Measurements from ENCODE around the gene PTPRCAP. TPM values are rescaled to one million over a fixed set of nuclear protein-coding genes. Genes with fewer than 3 reads are reported as not detected.
A peak's percentile ranks its signal among the peaks of the same experiment; 100 is the strongest.

Gene PTPRCAP
- total RNA-seq, 6 donors from 2014 or later: 12.8 to 34.0 (median 18.0) TPM

DNA sequence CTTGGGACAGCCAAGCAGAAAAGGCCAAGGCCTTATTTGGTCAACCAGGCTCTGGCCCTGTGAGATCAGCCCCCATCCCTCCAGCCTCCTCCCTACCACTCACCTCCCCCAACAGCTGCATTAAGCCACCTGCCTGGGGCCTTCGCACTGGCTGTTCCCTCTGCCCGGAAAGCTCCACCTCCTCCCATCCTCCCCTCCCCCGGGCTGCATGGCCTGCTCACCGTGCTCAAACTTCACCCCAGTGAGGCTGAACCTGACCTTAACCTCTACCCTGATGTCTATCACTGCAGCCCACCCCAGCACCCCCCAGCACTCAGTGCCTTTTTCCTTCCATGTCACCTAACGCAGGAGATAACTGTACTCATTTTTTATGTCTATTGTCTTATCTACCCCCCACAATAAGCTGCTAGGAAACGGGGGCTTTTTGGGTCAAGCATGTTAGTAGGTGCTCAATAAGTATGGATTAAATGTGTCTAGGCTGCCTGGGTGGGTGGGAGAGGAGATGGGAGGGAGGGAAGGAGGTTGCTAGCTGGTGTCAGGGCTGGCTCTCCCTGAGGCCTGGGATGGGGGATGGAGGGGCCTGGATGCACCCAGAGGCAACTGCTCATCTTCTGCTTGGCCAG lies 912 bp downstream of the PTPRCAP start:
- 44 to 60% methylated on average over 6 of the region's 6 CpGs for WGBS, 2 donors
- TF ChIP-seq EP300 (IDR thresholded peaks at IDR 0.05): no peak
- TF ChIP-seq, protein P1, sequence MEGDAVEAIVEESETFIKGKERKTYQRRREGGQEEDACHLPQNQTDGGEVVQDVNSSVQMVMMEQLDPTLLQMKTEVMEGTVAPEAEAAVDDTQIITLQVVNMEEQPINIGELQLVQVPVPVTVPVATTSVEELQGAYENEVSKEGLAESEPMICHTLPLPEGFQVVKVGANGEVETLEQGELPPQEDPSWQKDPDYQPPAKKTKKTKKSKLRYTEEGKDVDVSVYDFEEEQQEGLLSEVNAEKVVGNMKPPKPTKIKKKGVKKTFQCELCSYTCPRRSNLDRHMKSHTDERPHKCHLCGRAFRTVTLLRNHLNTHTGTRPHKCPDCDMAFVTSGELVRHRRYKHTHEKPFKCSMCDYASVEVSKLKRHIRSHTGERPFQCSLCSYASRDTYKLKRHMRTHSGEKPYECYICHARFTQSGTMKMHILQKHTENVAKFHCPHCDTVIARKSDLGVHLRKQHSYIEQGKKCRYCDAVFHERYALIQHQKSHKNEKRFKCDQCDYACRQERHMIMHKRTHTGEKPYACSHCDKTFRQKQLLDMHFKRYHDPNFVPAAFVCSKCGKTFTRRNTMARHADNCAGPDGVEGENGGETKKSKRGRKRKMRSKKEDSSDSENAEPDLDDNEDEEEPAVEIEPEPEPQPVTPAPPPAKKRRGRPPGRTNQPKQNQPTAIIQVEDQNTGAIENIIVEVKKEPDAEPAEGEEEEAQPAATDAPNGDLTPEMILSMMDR (IDR thresholded peaks at IDR 0.05): no peak
- no peak for TF ChIP-seq POLR2A (IDR thresholded peaks at IDR 0.05)
- TF ChIP-seq POLR2AphosphoS5 (IDR thresholded peaks at IDR 0.05): no peak
- Histone ChIP-seq H3K27ac (peak overlapping the region in 3 of 4 donors; percentile 17 to 74 (median 52)), H3K36me3 (peaks cover 4 to 90% (median 80%) of the 10 kb centered on the region in 4 donors), H3K9me3 (no peaks in the 10 kb centered on the region), H3K27me3 (no peaks in the 10 kb centered on the region), H3K4me3 (peak overlapping the region in 3 of 4 donors; percentile 33 to 42 (median 40)), H3K4me1 (peaks cover 7 to 42% (median 14%) of the 10 kb centered on the region in 4 donors)
- ATAC-seq (ENCODE audit: low FRiP score in 2 of 2) (no peak), DNase-seq (no peak)

DNA sequence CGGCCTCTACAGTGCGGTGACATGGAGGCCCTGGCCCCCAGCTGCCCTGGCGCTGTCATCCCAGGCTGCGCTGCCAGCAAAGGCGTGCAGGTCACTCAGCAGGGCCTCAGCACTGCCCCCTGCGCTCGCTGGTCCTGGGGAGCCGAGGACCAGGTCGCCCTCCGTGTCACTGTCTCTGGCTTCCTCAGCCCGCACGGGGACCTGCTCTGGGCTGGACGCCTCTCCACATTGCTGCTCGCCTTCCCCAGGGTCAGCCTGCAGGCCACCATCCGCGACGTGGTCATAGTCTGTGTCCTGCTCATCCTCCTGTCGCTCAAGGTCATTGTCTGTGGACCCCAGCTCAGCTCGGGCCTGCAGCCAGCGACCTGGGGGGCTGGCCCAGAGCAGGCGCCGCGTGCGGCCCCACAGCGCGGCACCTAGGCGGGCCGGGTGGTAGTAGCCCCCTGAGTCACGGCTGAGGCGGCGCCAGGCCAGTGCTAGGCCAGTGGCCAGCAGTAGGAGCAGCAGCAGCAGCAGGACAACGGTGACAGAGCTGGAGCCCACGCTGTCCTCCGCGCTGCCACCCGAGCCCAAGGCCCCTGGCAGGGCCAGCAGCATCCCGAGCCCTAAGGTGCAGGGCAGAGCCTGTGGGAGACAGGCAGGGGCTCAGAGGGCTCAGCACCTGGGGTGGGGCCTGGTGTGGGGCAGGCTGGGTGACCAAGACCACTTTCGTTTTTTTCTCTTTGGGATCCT lies 1.6 kb downstream of the PTPRCAP start:
- Histone ChIP-seq H3K9me3 (no peaks in the 10 kb centered on the region), H3K27me3 (no peaks in the 10 kb centered on the region), H3K27ac (peak overlapping the region in 2 of 4 donors; percentile 27 to 52), H3K4me1 (peaks cover 7 to 36% (median 11%) of the 10 kb centered on the region in 4 donors), H3K36me3 (peaks cover 4 to 90% (median 79%) of the 10 kb centered on the region in 4 donors), H3K4me3 (peak overlapping the region in 3 of 4 donors; percentile 33 to 42 (median 40))
- WGBS, 2 donors: 80 to 91% methylated on average over 2 to 32 of the region's 38 CpGs
- peak in 1 of 2 donors; percentile 84 for DNase-seq
- ATAC-seq (ENCODE audit: low FRiP score in 2 of 2): no peak
- TF ChIP-seq, protein P1 (IDR thresholded peaks at IDR 0.05): no peak
- TF ChIP-seq POLR2A (IDR thresholded peaks at IDR 0.05) (no peak), EP300 (IDR thresholded peaks at IDR 0.05) (no peak), POLR2AphosphoS5 (IDR thresholded peaks at IDR 0.05) (no peak)

DNA sequence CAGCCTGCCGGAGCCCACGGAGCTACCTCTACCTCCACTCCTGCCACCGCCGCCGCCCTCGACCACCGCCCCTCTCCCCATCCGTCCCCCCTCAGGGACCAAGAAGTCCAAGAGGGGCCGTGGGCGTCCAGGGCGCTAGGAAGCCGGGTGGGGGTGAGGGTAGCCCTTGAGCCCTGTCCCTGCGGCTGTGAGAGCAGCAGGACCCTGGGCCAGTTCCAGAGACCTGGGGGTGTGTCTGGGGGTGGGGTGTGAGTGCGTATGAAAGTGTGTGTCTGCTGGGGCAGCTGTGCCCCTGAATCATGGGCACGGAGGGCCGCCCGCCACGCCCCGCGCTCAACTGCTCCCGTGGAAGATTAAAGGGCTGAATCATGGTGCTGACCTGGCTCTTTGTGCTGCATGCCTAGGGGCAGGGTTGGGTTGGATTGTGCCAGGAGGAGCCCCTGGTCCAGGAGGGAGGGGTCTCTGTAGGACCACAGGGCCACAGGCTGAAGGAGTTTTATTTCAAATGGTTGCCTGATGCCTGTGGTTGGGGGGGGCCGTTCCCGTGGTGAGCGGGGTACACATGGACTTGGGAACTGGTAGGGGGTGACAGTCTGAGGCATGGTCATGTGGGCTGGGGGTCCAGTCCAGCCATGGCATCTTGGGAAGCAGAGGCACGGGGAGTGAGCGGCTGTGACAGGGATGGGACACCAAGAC lies 2.3 kb downstream of the PTPRCAP start:
- TF ChIP-seq, protein P1 (IDR thresholded peaks at IDR 0.05): no peak
- TF ChIP-seq EP300 (IDR thresholded peaks at IDR 0.05): no peak
- TF ChIP-seq POLR2A (IDR thresholded peaks at IDR 0.05): no peak
- no peak for TF ChIP-seq POLR2AphosphoS5 (IDR thresholded peaks at IDR 0.05)
- Histone ChIP-seq H3K9me3 (no peaks in the 10 kb centered on the region), H3K4me3 (peak overlapping the region in 1 of 4 donors; percentile 42), H3K27ac (peak overlapping the region in 2 of 4 donors; percentile 27 to 52), H3K4me1 (peaks cover 5 to 28% (median 7%) of the 10 kb centered on the region in 4 donors), H3K27me3 (no peaks in the 10 kb centered on the region), H3K36me3 (peaks cover 4 to 86% (median 75%) of the 10 kb centered on the region in 4 donors)
- ATAC-seq (ENCODE audit: low FRiP score in 2 of 2) (no peak), DNase-seq (peak in 1 of 2 donors; percentile 87)
- WGBS, 2 donors: 81 to 92% methylated on average over 13 to 25 of the region's 26 CpGs

GRCh38 chr11:67434395-67434881 lies 3.0 kb downstream of the PTPRCAP start:
- no peak overlapping the region for H3K27ac ChIP-seq
- ATAC-seq (ENCODE audit: low FRiP score in 2 of 2): no peak
- 77 to 85% methylated on average over 9 to 16 of the region's 23 CpGs for WGBS, 2 donors
- peaks cover 4 to 78% (median 69%) of the 10 kb centered on the region in 4 donors for H3K36me3 ChIP-seq
- no peak overlapping the region for H3K4me3 ChIP-seq
- H3K9me3 ChIP-seq: no peaks in the 10 kb centered on the region
- H3K4me1 ChIP-seq: peaks cover 4 to 28% (median 8%) of the 10 kb centered on the region in 4 donors
- TF ChIP-seq, protein P1 (IDR thresholded peaks at IDR 0.05): no peak
- TF ChIP-seq POLR2A (IDR thresholded peaks at IDR 0.05) (no peak), POLR2AphosphoS5 (IDR thresholded peaks at IDR 0.05) (no peak), EP300 (IDR thresholded peaks at IDR 0.05) (no peak)
- DNase-seq: peak in 1 of 2 donors; percentile 80
- H3K27me3 ChIP-seq: no peaks in the 10 kb centered on the region
